K562 (cell line): Measurements from ENCODE around the gene SPTBN4. TPM values are rescaled to one million over a fixed set of nuclear protein-coding genes. Genes with fewer than 3 reads are reported as not detected.

Experiments
- HDAC3 ChIP-seq: fragments of 450-650 bp; IDR thresholded peaks from 2 replicates; pipeline ENCODE4 v1.6.1; 2018; ENCODE audit warnings: borderline replicate concordance, mild to moderate bottlenecking, moderate library complexity; ENCODE audit not compliant: partially characterized antibody
- PHB ChIP-seq: fragments of 250-450 bp; sonication (Bioruptor Pico); IDR thresholded peaks from 2 replicates; pipeline ENCODE4 v1.5.0; 2021
- RBFOX2 ChIP-seq: fragments of 200-400 bp; formaldehyde crosslinking; IDR thresholded peaks from 2 replicates; pipeline ENCODE4 v1.6.1; 2017; ENCODE audit warnings: low read depth, mild to moderate bottlenecking, low read length, moderate library complexity
- SNRNP70 ChIP-seq: fragments of 200-400 bp; formaldehyde crosslinking; optimal IDR thresholded peaks from 2 replicates; pipeline ENCODE3; 2017; ENCODE audit warnings: low read depth, low read length
- TCF7 ChIP-seq: sonication (generic); IDR thresholded peaks from 2 replicates; pipeline ENCODE4 v1.6.1; 2016; ENCODE audit warnings: antibody characterized with exemption, borderline replicate concordance
- ZBTB7A ChIP-seq: IDR thresholded peaks from 2 replicates; pipeline ENCODE4 v1.6.1; 2011; ENCODE audit warnings: low read depth, mild to moderate bottlenecking, low read length, moderate library complexity, borderline replicate concordance; ENCODE audit not compliant: control insufficient read depth
- polyA plus RNA-seq, 8 experiments: library from polyadenylated mRNA; depleted of rRNA in 4 of 8; stranded (reverse) in 5 of 8; unstranded in 3 of 8; fragments of >200 nt; fragmentation: Nextera tagmentation in 2 of 8; fragmentation: Illumina TruSeq in 1 of 8; extraction: Ambion mirVana in 2 of 8; extraction: Trizol in 1 of 8; gene quantifications; 2 replicates each; pipeline versions ENCODE4 v1.2.1 to v1.2.3, GENCODE V29; 2011 to 2014; ENCODE audit warnings: inconsistent platforms in 1 of 8, missing spikeins in 1 of 8
- total RNA-seq, 7 experiments: library from RNA; depleted of rRNA in 6 of 7; stranded (reverse); fragments of >200 nt in 6 of 7; fragmentation: Illumina TruSeq in 2 of 7; extraction: Trizol in 2 of 7; gene quantifications; 2 replicates each; pipeline versions ENCODE4 v1.2.1 to v1.2.3, GENCODE V29; 2011 to 2021; ENCODE audit warnings: low replicate concordance in 1 of 7
- TF ChIP-seq, protein P1 (sequence below), 2 experiments: IDR thresholded peaks; 2 replicates each; pipeline ENCODE4 v1.6.1; 2011; ENCODE audit warnings: borderline replicate concordance in 1 of 2, control low read depth in 1 of 2, low read depth in 1 of 2, low read length in 1 of 2, mild to moderate bottlenecking in 1 of 2, mixed read lengths in 1 of 2, moderate library complexity in 1 of 2; ENCODE audit not compliant: insufficient read depth in 1 of 2, insufficient read length in 1 of 2, poor library complexity in 1 of 2, severe bottlenecking in 1 of 2; ENCODE audit errors: extremely low read depth in 1 of 2
- TF ChIP-seq, protein P2 (sequence below): sonication (generic); formaldehyde crosslinking; IDR thresholded peaks from 2 replicates; pipeline ENCODE4 v1.8.1; 2023; ENCODE audit warnings: mild to moderate bottlenecking, missing genetic modification reagents
- TF ChIP-seq, protein P3 (sequence below): sonication (generic); formaldehyde crosslinking; IDR thresholded peaks from 2 replicates; pipeline ENCODE4 v1.8.0; 2022; ENCODE audit warnings: missing genetic modification reagents, mild to moderate bottlenecking, borderline replicate concordance
- TF ChIP-seq, protein P4 (sequence below): fragments of 250-450 bp; sonication (Bioruptor Pico); IDR thresholded peaks from 2 replicates; pipeline ENCODE4 v1.8.0; 2022; ENCODE audit warnings: inconsistent platforms
- TF ChIP-seq, protein P5 (sequence below), 2 experiments: fragments of 450-650 bp; conservative IDR thresholded peaks; 2 replicates each; pipeline ENCODE4 v1.6.1; 2017; ENCODE audit warnings: mild to moderate bottlenecking in 2 of 2, moderate library complexity in 2 of 2

The SPTBN4 gene
- total and polyA plus RNA-seq, 9 of the 15 experiments (the other 6 are each of a cell fraction or from before 2014, with no cell fraction given): 0.01 to 1.5 (median 0.86) TPM

DNA sequence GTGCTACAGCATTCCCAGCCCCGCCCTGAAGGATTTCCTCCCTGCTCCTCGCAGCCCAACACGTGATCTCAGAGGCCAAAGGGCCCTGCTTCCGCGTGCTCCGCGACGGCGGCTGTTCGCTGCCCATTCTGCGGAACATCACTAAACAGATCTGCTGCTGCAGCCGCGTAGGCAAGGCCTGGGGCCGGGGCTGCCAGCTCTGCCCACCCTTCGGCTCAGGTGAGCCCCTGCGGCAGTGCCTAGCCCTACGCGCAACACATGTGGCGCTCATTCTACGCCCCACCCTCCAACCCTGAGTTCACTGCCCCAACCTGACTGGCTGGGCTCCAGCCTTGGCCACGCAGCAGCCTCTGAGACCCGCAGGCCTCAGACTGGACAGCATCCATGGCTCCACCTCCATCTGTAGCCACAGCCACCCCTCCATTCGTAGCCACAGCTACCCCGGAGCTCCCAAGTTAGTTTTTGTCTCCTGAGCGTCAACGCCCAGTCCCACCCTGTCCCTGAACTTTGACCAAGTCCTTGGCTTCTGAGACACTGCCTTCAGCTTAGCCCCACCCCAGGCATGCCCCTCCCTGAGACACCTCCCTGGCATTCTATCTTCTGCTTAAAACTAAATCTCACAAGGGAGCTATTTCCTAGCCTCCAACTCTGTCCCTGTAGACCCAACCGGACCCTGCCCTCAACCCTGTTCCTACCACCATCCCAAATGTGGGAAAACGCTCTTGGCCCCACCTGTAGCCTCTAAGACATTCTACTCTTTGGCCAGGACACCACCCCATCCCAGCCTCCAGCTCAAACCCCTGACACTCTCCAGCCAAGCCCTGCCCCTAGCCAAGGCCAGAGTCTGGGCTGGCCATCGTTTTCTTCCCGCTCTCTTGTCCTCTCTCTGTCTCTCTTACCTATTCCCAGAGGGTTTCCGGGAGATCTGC lies 140.8 kb downstream of the SPTBN4 start (continued):
- TF ChIP-seq, protein P1, sequence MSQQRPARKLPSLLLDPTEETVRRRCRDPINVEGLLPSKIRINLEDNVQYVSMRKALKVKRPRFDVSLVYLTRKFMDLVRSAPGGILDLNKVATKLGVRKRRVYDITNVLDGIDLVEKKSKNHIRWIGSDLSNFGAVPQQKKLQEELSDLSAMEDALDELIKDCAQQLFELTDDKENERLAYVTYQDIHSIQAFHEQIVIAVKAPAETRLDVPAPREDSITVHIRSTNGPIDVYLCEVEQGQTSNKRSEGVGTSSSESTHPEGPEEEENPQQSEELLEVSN (IDR thresholded peaks at IDR 0.05; ENCODE audit: borderline replicate concordance in 1 of 2, extremely low read depth in 1 of 2, insufficient read depth in 1 of 2, insufficient read length in 1 of 2, low read depth in 1 of 2, low read length in 1 of 2, poor library complexity in 1 of 2, severe bottlenecking in 1 of 2): peak; percentile 62 to 70
- TF ChIP-seq SNRNP70: no peak
- no peak for TF ChIP-seq TCF7
- TF ChIP-seq PHB (CRISPR knock-in tag): no peak
- TF ChIP-seq, protein P2, sequence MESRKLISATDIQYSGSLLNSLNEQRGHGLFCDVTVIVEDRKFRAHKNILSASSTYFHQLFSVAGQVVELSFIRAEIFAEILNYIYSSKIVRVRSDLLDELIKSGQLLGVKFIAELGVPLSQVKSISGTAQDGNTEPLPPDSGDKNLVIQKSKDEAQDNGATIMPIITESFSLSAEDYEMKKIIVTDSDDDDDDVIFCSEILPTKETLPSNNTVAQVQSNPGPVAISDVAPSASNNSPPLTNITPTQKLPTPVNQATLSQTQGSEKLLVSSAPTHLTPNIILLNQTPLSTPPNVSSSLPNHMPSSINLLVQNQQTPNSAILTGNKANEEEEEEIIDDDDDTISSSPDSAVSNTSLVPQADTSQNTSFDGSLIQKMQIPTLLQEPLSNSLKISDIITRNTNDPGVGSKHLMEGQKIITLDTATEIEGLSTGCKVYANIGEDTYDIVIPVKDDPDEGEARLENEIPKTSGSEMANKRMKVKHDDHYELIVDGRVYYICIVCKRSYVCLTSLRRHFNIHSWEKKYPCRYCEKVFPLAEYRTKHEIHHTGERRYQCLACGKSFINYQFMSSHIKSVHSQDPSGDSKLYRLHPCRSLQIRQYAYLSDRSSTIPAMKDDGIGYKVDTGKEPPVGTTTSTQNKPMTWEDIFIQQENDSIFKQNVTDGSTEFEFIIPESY (CRISPR knock-in tag): peak; percentile 98
- TF ChIP-seq, protein P3, sequence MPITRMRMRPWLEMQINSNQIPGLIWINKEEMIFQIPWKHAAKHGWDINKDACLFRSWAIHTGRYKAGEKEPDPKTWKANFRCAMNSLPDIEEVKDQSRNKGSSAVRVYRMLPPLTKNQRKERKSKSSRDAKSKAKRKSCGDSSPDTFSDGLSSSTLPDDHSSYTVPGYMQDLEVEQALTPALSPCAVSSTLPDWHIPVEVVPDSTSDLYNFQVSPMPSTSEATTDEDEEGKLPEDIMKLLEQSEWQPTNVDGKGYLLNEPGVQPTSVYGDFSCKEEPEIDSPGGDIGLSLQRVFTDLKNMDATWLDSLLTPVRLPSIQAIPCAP (CRISPR knock-in tag): no peak
- peak; percentile 40; the same call in 1 of the 2 replicates for TF ChIP-seq RBFOX2
- 0 out of 2 replicates have a peak, but pooled peaks have one; percentile 11 for TF ChIP-seq ZBTB7A
- TF ChIP-seq, protein P4, sequence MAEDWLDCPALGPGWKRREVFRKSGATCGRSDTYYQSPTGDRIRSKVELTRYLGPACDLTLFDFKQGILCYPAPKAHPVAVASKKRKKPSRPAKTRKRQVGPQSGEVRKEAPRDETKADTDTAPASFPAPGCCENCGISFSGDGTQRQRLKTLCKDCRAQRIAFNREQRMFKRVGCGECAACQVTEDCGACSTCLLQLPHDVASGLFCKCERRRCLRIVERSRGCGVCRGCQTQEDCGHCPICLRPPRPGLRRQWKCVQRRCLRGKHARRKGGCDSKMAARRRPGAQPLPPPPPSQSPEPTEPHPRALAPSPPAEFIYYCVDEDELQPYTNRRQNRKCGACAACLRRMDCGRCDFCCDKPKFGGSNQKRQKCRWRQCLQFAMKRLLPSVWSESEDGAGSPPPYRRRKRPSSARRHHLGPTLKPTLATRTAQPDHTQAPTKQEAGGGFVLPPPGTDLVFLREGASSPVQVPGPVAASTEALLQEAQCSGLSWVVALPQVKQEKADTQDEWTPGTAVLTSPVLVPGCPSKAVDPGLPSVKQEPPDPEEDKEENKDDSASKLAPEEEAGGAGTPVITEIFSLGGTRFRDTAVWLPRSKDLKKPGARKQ: peak; percentile 90
- TF ChIP-seq, protein P5, sequence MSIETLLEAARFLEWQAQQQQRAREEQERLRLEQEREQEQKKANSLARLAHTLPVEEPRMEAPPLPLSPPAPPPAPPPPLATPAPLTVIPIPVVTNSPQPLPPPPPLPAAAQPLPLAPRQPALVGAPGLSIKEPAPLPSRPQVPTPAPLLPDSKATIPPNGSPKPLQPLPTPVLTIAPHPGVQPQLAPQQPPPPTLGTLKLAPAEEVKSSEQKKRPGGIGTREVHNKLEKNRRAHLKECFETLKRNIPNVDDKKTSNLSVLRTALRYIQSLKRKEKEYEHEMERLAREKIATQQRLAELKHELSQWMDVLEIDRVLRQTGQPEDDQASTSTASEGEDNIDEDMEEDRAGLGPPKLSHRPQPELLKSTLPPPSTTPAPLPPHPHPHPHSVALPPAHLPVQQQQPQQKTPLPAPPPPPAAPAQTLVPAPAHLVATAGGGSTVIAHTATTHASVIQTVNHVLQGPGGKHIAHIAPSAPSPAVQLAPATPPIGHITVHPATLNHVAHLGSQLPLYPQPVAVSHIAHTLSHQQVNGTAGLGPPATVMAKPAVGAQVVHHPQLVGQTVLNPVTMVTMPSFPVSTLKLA (conservative IDR thresholded peaks at IDR 0.05): 0 out of 4 replicates have a peak, but pooled peaks of 1 of the 2 experiments have one; percentile 21
- no peak for TF ChIP-seq HDAC3
